Adrenal gland (tissue), 5 donors: ENCODE data around the gene ARRB2.

ENCODE experiments used
- CTCF ChIP-seq, 6 experiments: fragments of 450-650 bp in 4 of 6; fragments of 200-600 bp in 2 of 6; sonication (generic) in 1 of 6; IDR thresholded peaks; 1 replicate in 5 of 6; 2 replicates in 1 of 6; pipeline versions ENCODE4 v1.5.1 to v1.8.0; 2016 to 2021; ENCODE audit warnings: antibody characterized with exemption in 6 of 6, mild to moderate bottlenecking in 2 of 6, moderate library complexity in 1 of 6
- POLR2A ChIP-seq, 2 donors: fragments of 450-650 bp; IDR thresholded peaks; one replicate each; pipeline ENCODE4 v1.6.1; 2017; ENCODE audit warnings: antibody characterized with exemption in 2 of 2, mild to moderate bottlenecking in 2 of 2, moderate library complexity in 1 of 2
- donor health status: DM: no; HTN: no; CAD: no.

DNA sequence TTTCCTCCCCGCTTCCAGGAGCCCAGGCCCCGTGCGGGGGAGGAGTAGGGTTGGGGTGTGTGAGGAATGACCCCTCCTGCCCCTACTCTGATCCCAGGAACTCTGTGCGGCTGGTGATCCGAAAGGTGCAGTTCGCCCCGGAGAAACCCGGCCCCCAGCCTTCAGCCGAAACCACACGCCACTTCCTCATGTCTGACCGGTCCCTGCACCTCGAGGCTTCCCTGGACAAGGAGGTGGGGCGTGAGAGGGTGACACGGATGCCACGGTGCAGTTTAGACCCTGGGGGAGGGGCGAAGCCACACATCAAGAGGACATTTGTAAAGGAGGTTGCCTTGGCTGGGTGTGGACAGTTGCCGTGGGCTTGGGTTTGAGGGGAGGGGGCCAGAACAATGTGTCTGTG is 7.4 kb downstream of the ARRB2 start:
- no peak for TF ChIP-seq CTCF (IDR thresholded peaks at IDR 0.05)
- no peak for TF ChIP-seq POLR2A (IDR thresholded peaks at IDR 0.05)
